K562 (cell line): ENCODE results near the gene MOB3C. TPM values are rescaled to one million over a fixed set of nuclear protein-coding genes. Genes with fewer than 3 reads are reported as not detected.

Source experiments
- ATAC-seq: fragments of 200-7000 bp; cut with Tn5 transposase; 3 replicates; pipeline ENCODE4 v1.9.1; 2020; ENCODE audit warnings: moderate library complexity
- BruUV-seq: library from RNA; stranded (reverse); fragments of 400-500 nt; replicated peaks from 2 replicates; lab custom pipeline; 2021; lab: Mats Ljungman, UMichigan
- CTCF ChIA-PET: fragments of 300-600 bp; formaldehyde crosslinking; extraction: SDS; loops from one replicate; lab custom pipeline; 2021; ENCODE audit warnings: low intra/inter-chr PET ratio; lab: Yijun Ruan, JAX
- POLR2A ChIA-PET: fragments of 300-600, 350-650 bp; sonication (Branson Sonifier 250); formaldehyde crosslinking; extraction: SDS; loops from one replicate; lab custom pipeline; 2021; ENCODE audit warnings: antibody characterized with exemption, inconsistent platforms; lab: Yijun Ruan, JAX
- DNase-seq, 4 experiments: peaks; one replicate each; pipeline versions ENCODE4 v3.0.0 to v3.0.0-alpha.2; 2011 to 2018; ENCODE audit warnings: low spot score in 3 of 4, mixed read lengths in 3 of 4; ENCODE audit errors: extremely low read depth in 1 of 4
- FAIRE-seq: peaks from 2 replicates; lab custom pipeline; 2011; peaks lifted over from hg19 to GRCh38; lab: Jason Lieb, UNC
- H2AFZ ChIP-seq: 2 replicates; pipeline ENCODE4 v1.6.0; 2011; ENCODE audit warnings: low read depth, low read length, control low read depth, inconsistent platforms
- H3K27ac ChIP-seq: fragments of 200-600 bp; 3 replicates; pipeline ENCODE4 v1.8.0; 2011; ENCODE audit warnings: low read depth, mild to moderate bottlenecking, control low read depth, inconsistent platforms, low read length, moderate library complexity, mixed read lengths; ENCODE audit errors: extremely low read depth
- H3K27me3 ChIP-seq, 2 experiments: fragments of 300-600 bp in 1 of 2; 2 replicates in 1 of 2; 3 replicates in 1 of 2; pipeline versions ENCODE4 v1.6.0 to v1.8.0; 2011; ENCODE audit warnings: inconsistent platforms in 2 of 2, low read length in 2 of 2, mild to moderate bottlenecking in 1 of 2, mixed read lengths in 1 of 2, moderate library complexity in 1 of 2; ENCODE audit not compliant: control insufficient read depth in 2 of 2, insufficient read depth in 2 of 2
- H3K36me3 ChIP-seq: fragments of 300-600 bp; 3 replicates; pipeline ENCODE4 v1.8.0; 2011; ENCODE audit warnings: mild to moderate bottlenecking, low read length, inconsistent platforms; ENCODE audit not compliant: control insufficient read depth, insufficient read depth
- H3K4me1 ChIP-seq, 2 experiments: fragments of 200-600 bp in 1 of 2; replicated peaks in 1 of 2; 2 replicates in 1 of 2; 3 replicates in 1 of 2; pipeline versions ENCODE4 v1.5.1 to v1.8.0; 2011; ENCODE audit warnings: inconsistent platforms in 2 of 2, low read length in 2 of 2, mild to moderate bottlenecking in 1 of 2, mixed read lengths in 1 of 2, moderate library complexity in 1 of 2; ENCODE audit not compliant: control insufficient read depth in 2 of 2, insufficient read depth in 2 of 2
- H3K4me2 ChIP-seq: 2 replicates; pipeline ENCODE4 v1.6.1; 2011; ENCODE audit warnings: low read length, control low read depth, inconsistent platforms, mixed read lengths; ENCODE audit not compliant: insufficient read depth
- H3K4me3 ChIP-seq: fragments of 200-600 bp; sonication (generic), shearing (Covaris generic); 2 replicates; pipeline ENCODE4 v1.5.1; 2016; ENCODE audit warnings: control low read depth, inconsistent platforms
- H3K79me2 ChIP-seq: fragments of 200-600 bp; 3 replicates; pipeline ENCODE4 v1.8.0; 2011; ENCODE audit warnings: low read length, inconsistent platforms; ENCODE audit not compliant: control insufficient read depth, insufficient read depth
- H3K9ac ChIP-seq, 2 experiments: 2 replicates each; pipeline versions ENCODE4 v1.6.0 to v1.6.1; 2011; ENCODE audit warnings: low read depth in 2 of 2, low read length in 2 of 2, control low read depth in 1 of 2, inconsistent platforms in 1 of 2, mild to moderate bottlenecking in 1 of 2, mixed read lengths in 1 of 2; ENCODE audit not compliant: insufficient read depth in 1 of 2
- H3K9me1 ChIP-seq: one replicate; pipeline ENCODE4 v1.6.0; 2011; ENCODE audit warnings: inconsistent platforms, mild to moderate bottlenecking, low read length, moderate library complexity; ENCODE audit not compliant: control insufficient read depth, insufficient read depth
- H3K9me3 ChIP-seq: replicated peaks from 2 replicates; pipeline ENCODE4 v1.5.1; 2011; ENCODE audit warnings: low read depth, low read length, inconsistent platforms; ENCODE audit not compliant: control insufficient read depth, insufficient read depth
- H4K20me1 ChIP-seq: replicated peaks from 2 replicates; pipeline ENCODE4 v1.6.1; 2011; ENCODE audit warnings: low read length, inconsistent platforms, mixed read lengths; ENCODE audit not compliant: control insufficient read depth, insufficient read depth
- CBX1 ChIP-seq: sonication (generic); IDR thresholded peaks from 2 replicates; pipeline ENCODE4 v1.6.1; 2016; ENCODE audit warnings: antibody characterized with exemption, low read depth, mild to moderate bottlenecking
- HMGN3 ChIP-seq: IDR thresholded peaks from 2 replicates; pipeline ENCODE4 v1.6.1; 2011; ENCODE audit warnings: borderline replicate concordance, low read depth, mild to moderate bottlenecking, mixed read lengths, low read length; ENCODE audit not compliant: insufficient read length; ENCODE audit errors: extremely low read depth
- HOMEZ ChIP-seq: fragments of 250-450 bp; sonication (Bioruptor Pico); IDR thresholded peaks from 2 replicates; pipeline ENCODE4 v1.4.0; 2020; ENCODE audit warnings: mild to moderate bottlenecking, moderate library complexity
- MAFK ChIP-seq: IDR thresholded peaks from 2 replicates; pipeline ENCODE4 v1.6.1; 2011; ENCODE audit warnings: low read length, improper control_type of control experiment
- PML ChIP-seq: IDR thresholded peaks from 2 replicates; pipeline ENCODE4 v1.6.1; 2012; ENCODE audit warnings: low read length, inconsistent platforms
- STAT6 ChIP-seq: sonication (generic); formaldehyde crosslinking; IDR thresholded peaks from 2 replicates; pipeline ENCODE4 v1.8.1; 2023; ENCODE audit warnings: mild to moderate bottlenecking, missing genetic modification reagents
- ZBED1 ChIP-seq: IDR thresholded peaks from 2 replicates; pipeline ENCODE4 v1.6.1; 2014
- ZNF12 ChIP-seq: sonication (generic); formaldehyde crosslinking; IDR thresholded peaks from 2 replicates; pipeline ENCODE4 v1.4.0; 2020; ENCODE audit warnings: mild to moderate bottlenecking, missing genetic modification reagents
- ZNF445 ChIP-seq: fragments of 250-450 bp; sonication (Bioruptor Pico); IDR thresholded peaks from 2 replicates; pipeline ENCODE4 v1.4.0; 2020; ENCODE audit warnings: low read depth, mild to moderate bottlenecking, moderate library complexity
- WGBS: fragments of 100-300 bp; shearing (Covaris generic); methylation state at CpG from one replicate; pipeline ENCODE4 v1.1.6; 2016; ENCODE audit warnings: low coverage, mixed read lengths; ENCODE audit not compliant: insufficient coverage; ENCODE audit errors: missing lambda C conversion rate; 5-methylcytosine and 5-hydroxymethylcytosine counted together
- in situ Hi-C: fragments of 300-500 bp; cut with MboI; formaldehyde crosslinking; loops from 4 replicates; pipeline ENCODE4 v1.15.0; 2018; ENCODE audit warnings: inconsistent platforms, mixed read lengths
- intact Hi-C: fragments of 100-400 bp; cut with micrococcal nuclease; formaldehyde crosslinking; loops from 2 replicates; pipeline ENCODE4 v1.14.2; 2022
- polyA plus RNA-seq, 8 experiments: library from polyadenylated mRNA; depleted of rRNA in 4 of 8; stranded (reverse) in 5 of 8; unstranded in 3 of 8; fragments of >200 nt; fragmentation: Nextera tagmentation in 2 of 8; fragmentation: Illumina TruSeq in 1 of 8; extraction: Ambion mirVana in 2 of 8; extraction: Trizol in 1 of 8; gene quantifications; 2 replicates each; pipeline versions ENCODE4 v1.2.1 to v1.2.3, GENCODE V29; 2011 to 2014; ENCODE audit warnings: inconsistent platforms in 1 of 8, missing spikeins in 1 of 8
- total RNA-seq, 7 experiments: library from RNA; depleted of rRNA in 6 of 7; stranded (reverse); fragments of >200 nt in 6 of 7; fragmentation: Illumina TruSeq in 2 of 7; extraction: Trizol in 2 of 7; gene quantifications; 2 replicates each; pipeline versions ENCODE4 v1.2.1 to v1.2.3, GENCODE V29; 2011 to 2021; ENCODE audit warnings: low replicate concordance in 1 of 7

Gene MOB3C
- total and polyA plus RNA-seq, 9 of the 15 experiments (the other 6 are each of a cell fraction or from before 2014, with no cell fraction given) = 1.0 to 7.5 (median 3.7) TPM

GRCh38 chr1:46596846-46597245 is 19.8 kb downstream of the MOB3C start:
- H3K4me3 ChIP-seq = no peak overlapping the region
- intact Hi-C loops = no loop called here
- peaks cover 2% of the 10 kb centered on the region; the same call in 2 of the 3 replicates for H3K79me2 ChIP-seq
- H2AFZ ChIP-seq = no peak overlapping the region
- H3K4me2 ChIP-seq = no peak overlapping the region
- CTCF ChIA-PET = no interaction called here
- no peak overlapping the region for H3K9ac ChIP-seq
- TF ChIP-seq MAFK (no peak), CBX1 (no peak), ZBED1 (no peak)
- H3K27me3 ChIP-seq = no peaks in the 10 kb centered on the region
- H3K4me1 ChIP-seq = peaks cover 11 to 26% of the 10 kb centered on the region in 2 experiments; a peak in 4 of 5 replicates
- no peak overlapping the region for H3K27ac ChIP-seq
- ATAC-seq (no peak), FAIRE-seq (no peak), DNase-seq (no peak)
- H3K9me3 ChIP-seq = no peaks in the 10 kb centered on the region
- WGBS = 64% methylated on average over 3 of the region's 3 CpGs
- no peaks in the 10 kb centered on the region for H3K9me1 ChIP-seq
- no TSS peak for BruUV-seq
- H3K36me3 ChIP-seq = peaks cover 24% of the 10 kb centered on the region; the same call in 1 of the 3 replicates
- in situ Hi-C loops = no loop called here
- POLR2A ChIA-PET = interaction anchor here (0.8 to 1.9 kb wide), 3 partner anchors 8 to 42 kb away, joined by 3 to 7 read pairs (median 6); no protein-coding TSS in a partner anchor
- no peaks in the 10 kb centered on the region for H4K20me1 ChIP-seq

- H3K27me3 ChIP-seq = no peaks in the 10 kb centered on the region
- H4K20me1 ChIP-seq = no peaks in the 10 kb centered on the region
- no peak overlapping the region for H3K4me3 ChIP-seq
- BruUV-seq = no TSS peak
- no peak overlapping the region for H3K9ac ChIP-seq
- FAIRE-seq (no peak), DNase-seq (no peak), ATAC-seq (no peak)
- 100% methylated on average over 1 of the region's 1 CpG for whole genome bisulfite sequencing
- ChIA-PET POLR2A (interaction anchor here (0.7 to 1.9 kb wide), 5 partner anchors 8 to 36 kb away, joined by 3 to 7 read pairs (median 4); partner anchors contain the start of gene MKNK1), CTCF (no interaction called here)
- no peak overlapping the region for H2AFZ ChIP-seq
- no peaks in the 10 kb centered on the region for H3K9me3 ChIP-seq
- in situ Hi-C loops = no loop called here
- no peaks in the 10 kb centered on the region for H3K9me1 ChIP-seq
- H3K4me2 ChIP-seq = no peak overlapping the region
- peaks cover 2% of the 10 kb centered on the region; the same call in 2 of the 3 replicates for H3K79me2 ChIP-seq
- intact Hi-C loops = no loop called here
- peaks cover 11 to 26% of the 10 kb centered on the region in 2 experiments; a peak in 4 of 5 replicates for H3K4me1 ChIP-seq
- peaks cover 31% of the 10 kb centered on the region; the same call in 2 of the 3 replicates for H3K36me3 ChIP-seq
- no peak overlapping the region for H3K27ac ChIP-seq
- no peak for TF ChIP-seq STAT6 (CRISPR knock-in tag)
- TF ChIP-seq ZNF12 (CRISPR knock-in tag) = no peak
- TF ChIP-seq ZNF445 (CRISPR knock-in tag) = no peak
- TF ChIP-seq HOMEZ = no peak
- no peak for TF ChIP-seq HMGN3
- TF ChIP-seq PML = no peak
These were observed 20.6 kb downstream of the MOB3C start for GRCh38 chr1:46596036-46596435.
